ENCODE data around the gene PPP1R3E. TPM values are rescaled to one million over a fixed set of nuclear protein-coding genes. Genes with fewer than 3 reads are reported as not detected.

PPP1R3E gene
- total and polyA plus RNA-seq, 2 of the 13 experiments (the other 11 are each of a cell fraction or from before 2014, with no cell fraction given): 16.5 to 26.5 TPM

DNA sequence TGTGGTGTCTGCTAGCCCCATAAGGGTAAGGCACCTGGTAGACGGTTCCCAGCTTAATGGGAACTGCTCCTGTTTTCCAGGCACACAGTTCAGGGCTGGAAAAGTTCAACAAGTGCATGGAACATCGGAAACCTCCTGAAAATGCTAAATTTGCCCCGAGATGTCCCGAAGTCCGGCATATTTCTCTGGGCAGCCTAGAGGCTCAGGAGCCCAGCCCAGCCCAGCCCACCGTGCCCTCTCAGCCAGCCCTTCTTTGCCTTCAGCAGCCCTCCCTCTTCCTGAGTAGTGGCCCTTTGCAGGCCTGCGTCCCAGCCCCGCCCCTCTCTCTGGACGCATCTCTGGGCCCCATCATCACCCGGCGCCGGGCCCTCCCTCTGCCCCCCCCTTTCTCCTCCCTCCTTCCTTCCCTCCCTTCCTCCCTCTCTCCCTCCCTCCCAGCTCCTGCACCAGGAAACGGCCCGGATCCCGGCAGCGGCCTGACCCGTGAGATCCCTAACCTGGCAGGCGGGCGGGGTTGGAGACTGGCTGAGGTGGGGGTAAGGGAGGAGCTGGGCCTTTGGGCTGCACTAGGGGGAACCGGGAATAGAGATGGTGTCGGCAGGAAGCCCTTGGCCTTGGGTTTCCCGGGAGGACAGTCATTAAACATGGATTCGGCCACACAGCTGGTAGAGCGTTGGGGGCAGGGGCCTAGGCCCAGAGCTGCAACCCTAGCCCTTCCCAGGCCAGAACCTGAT lies 3.9 kb upstream of the PPP1R3E start, which contains the start of gene BCL2L2 (continued):
- TF ChIP-seq ZNF790 (CRISPR knock-in tag; IDR thresholded peaks at IDR 0.05; ENCODE audit: borderline replicate concordance) (peak; percentile 93; the same call in 1 of the 2 replicates), KDM4B (CRISPR knock-in tag; IDR thresholded peaks at IDR 0.05) (peak; percentile 17; the same call in 1 of the 2 replicates), NFATC3 (CRISPR knock-in tag; IDR thresholded peaks at IDR 0.05) (peak; percentile 98), HNRNPLL (IDR thresholded peaks at IDR 0.05; ENCODE audit: low read depth, low read length, poor library complexity, severe bottlenecking) (peak; percentile 85), GMEB2 (CRISPR knock-in tag; IDR thresholded peaks at IDR 0.05; ENCODE audit: low read depth) (peak; percentile 69; the same call in 1 of the 2 replicates), ZNF44 (CRISPR knock-in tag; IDR thresholded peaks at IDR 0.05) (peak; percentile 72; the same call in 1 of the 2 replicates), SOX6 (IDR thresholded peaks at IDR 0.05) (no peak), SOX6 (CRISPR knock-in tag; IDR thresholded peaks at IDR 0.05) (peak; percentile 86), NR2F2 (IDR thresholded peaks at IDR 0.05; ENCODE audit: borderline replicate concordance, low read depth) (no peak), DNMT1 (CRISPR knock-in tag; IDR thresholded peaks at IDR 0.05) (peak; percentile 98), PCBP2 (optimal IDR thresholded peaks at IDR 0.05; ENCODE audit: low read depth, low read length, poor library complexity, severe bottlenecking) (peak; percentile 100), MYC (CRISPR knock-in tag; IDR thresholded peaks at IDR 0.05; ENCODE audit: borderline replicate concordance) (peak; percentile 53; the same call in 1 of the 2 replicates), THAP11 (CRISPR knock-in tag; IDR thresholded peaks at IDR 0.05) (peak; percentile 93), PLSCR1 (CRISPR knock-in tag; IDR thresholded peaks at IDR 0.05; ENCODE audit: borderline replicate concordance) (no peak), KLF13 (CRISPR knock-in tag; IDR thresholded peaks at IDR 0.05) (0 out of 2 replicates have a peak, but pooled peaks have one; percentile 29)
- TF ChIP-seq, protein P1, sequence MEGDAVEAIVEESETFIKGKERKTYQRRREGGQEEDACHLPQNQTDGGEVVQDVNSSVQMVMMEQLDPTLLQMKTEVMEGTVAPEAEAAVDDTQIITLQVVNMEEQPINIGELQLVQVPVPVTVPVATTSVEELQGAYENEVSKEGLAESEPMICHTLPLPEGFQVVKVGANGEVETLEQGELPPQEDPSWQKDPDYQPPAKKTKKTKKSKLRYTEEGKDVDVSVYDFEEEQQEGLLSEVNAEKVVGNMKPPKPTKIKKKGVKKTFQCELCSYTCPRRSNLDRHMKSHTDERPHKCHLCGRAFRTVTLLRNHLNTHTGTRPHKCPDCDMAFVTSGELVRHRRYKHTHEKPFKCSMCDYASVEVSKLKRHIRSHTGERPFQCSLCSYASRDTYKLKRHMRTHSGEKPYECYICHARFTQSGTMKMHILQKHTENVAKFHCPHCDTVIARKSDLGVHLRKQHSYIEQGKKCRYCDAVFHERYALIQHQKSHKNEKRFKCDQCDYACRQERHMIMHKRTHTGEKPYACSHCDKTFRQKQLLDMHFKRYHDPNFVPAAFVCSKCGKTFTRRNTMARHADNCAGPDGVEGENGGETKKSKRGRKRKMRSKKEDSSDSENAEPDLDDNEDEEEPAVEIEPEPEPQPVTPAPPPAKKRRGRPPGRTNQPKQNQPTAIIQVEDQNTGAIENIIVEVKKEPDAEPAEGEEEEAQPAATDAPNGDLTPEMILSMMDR (CRISPR knock-in tag; IDR thresholded peaks at IDR 0.05): peak; percentile 54
- TF ChIP-seq, protein P2, sequence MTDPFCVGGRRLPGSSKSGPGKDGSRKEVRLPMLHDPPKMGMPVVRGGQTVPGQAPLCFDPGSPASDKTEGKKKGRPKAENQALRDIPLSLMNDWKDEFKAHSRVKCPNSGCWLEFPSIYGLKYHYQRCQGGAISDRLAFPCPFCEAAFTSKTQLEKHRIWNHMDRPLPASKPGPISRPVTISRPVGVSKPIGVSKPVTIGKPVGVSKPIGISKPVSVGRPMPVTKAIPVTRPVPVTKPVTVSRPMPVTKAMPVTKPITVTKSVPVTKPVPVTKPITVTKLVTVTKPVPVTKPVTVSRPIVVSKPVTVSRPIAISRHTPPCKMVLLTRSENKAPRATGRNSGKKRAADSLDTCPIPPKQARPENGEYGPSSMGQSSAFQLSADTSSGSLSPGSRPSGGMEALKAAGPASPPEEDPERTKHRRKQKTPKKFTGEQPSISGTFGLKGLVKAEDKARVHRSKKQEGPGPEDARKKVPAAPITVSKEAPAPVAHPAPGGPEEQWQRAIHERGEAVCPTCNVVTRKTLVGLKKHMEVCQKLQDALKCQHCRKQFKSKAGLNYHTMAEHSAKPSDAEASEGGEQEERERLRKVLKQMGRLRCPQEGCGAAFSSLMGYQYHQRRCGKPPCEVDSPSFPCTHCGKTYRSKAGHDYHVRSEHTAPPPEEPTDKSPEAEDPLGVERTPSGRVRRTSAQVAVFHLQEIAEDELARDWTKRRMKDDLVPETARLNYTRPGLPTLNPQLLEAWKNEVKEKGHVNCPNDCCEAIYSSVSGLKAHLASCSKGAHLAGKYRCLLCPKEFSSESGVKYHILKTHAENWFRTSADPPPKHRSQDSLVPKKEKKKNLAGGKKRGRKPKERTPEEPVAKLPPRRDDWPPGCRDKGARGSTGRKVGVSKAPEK (CRISPR knock-in tag; IDR thresholded peaks at IDR 0.05; ENCODE audit: borderline replicate concordance): no peak
- TF ChIP-seq, protein P3, sequence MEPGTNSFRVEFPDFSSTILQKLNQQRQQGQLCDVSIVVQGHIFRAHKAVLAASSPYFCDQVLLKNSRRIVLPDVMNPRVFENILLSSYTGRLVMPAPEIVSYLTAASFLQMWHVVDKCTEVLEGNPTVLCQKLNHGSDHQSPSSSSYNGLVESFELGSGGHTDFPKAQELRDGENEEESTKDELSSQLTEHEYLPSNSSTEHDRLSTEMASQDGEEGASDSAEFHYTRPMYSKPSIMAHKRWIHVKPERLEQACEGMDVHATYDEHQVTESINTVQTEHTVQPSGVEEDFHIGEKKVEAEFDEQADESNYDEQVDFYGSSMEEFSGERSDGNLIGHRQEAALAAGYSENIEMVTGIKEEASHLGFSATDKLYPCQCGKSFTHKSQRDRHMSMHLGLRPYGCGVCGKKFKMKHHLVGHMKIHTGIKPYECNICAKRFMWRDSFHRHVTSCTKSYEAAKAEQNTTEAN (CRISPR knock-in tag; conservative IDR thresholded peaks at IDR 0.05): peak; percentile 78; the same call in 1 of the 2 replicates
- TF ChIP-seq, protein P4, sequence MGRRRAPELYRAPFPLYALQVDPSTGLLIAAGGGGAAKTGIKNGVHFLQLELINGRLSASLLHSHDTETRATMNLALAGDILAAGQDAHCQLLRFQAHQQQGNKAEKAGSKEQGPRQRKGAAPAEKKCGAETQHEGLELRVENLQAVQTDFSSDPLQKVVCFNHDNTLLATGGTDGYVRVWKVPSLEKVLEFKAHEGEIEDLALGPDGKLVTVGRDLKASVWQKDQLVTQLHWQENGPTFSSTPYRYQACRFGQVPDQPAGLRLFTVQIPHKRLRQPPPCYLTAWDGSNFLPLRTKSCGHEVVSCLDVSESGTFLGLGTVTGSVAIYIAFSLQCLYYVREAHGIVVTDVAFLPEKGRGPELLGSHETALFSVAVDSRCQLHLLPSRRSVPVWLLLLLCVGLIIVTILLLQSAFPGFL (CRISPR knock-in tag; IDR thresholded peaks at IDR 0.05): no peak
